Measurements from ENCODE around the gene ARHGAP26.

DNA sequence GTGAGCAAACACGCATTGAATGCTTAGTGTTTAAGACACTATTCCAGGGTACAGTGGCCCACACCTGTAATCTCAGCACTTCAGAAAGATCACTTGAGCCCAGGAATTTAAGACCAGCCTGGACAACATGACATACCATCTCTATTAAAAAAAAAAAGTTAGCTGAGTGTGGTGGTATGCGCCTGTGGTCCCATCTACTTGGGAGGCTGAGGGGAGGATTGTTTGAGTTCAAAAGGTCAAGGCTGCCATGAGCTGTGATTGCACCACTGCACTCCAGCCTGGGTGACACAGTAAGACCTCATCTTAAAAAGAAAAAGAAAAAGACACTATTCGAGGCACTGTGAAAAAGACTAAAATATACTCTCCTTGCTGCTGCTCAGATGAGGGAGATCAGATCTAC, 392.6 kb downstream of the ARHGAP26 start:
- no peak for TF ChIP-seq POLR2AphosphoS5 (IDR thresholded peaks at IDR 0.05; ENCODE audit: low read depth, low read length)
- TF ChIP-seq, protein P1, sequence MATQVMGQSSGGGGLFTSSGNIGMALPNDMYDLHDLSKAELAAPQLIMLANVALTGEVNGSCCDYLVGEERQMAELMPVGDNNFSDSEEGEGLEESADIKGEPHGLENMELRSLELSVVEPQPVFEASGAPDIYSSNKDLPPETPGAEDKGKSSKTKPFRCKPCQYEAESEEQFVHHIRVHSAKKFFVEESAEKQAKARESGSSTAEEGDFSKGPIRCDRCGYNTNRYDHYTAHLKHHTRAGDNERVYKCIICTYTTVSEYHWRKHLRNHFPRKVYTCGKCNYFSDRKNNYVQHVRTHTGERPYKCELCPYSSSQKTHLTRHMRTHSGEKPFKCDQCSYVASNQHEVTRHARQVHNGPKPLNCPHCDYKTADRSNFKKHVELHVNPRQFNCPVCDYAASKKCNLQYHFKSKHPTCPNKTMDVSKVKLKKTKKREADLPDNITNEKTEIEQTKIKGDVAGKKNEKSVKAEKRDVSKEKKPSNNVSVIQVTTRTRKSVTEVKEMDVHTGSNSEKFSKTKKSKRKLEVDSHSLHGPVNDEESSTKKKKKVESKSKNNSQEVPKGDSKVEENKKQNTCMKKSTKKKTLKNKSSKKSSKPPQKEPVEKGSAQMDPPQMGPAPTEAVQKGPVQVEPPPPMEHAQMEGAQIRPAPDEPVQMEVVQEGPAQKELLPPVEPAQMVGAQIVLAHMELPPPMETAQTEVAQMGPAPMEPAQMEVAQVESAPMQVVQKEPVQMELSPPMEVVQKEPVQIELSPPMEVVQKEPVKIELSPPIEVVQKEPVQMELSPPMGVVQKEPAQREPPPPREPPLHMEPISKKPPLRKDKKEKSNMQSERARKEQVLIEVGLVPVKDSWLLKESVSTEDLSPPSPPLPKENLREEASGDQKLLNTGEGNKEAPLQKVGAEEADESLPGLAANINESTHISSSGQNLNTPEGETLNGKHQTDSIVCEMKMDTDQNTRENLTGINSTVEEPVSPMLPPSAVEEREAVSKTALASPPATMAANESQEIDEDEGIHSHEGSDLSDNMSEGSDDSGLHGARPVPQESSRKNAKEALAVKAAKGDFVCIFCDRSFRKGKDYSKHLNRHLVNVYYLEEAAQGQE (IDR thresholded peaks at IDR 0.05; ENCODE audit: insufficient read depth in 1 of 2, low read depth in 2 of 2, low read length in 2 of 2) = no peak
- no peak for TF ChIP-seq TAF1 (IDR thresholded peaks at IDR 0.05; ENCODE audit: borderline replicate concordance, insufficient read depth, low read length)

Measured in PFSK-1 (cell line).